GM03348 (cell line): Measurements from ENCODE around the gene CACTIN.
"Not testable (repeated sequence)": the region's sequence is repeated elsewhere in the genome, so short reads cannot be mapped to it uniquely, and the experiment has no call there.

Source experiments
- DNase-seq: peaks from one replicate; pipeline ENCODE4 v3.0.0; 2012; ENCODE audit warnings: low spot score

Gene CACTIN

GRCh38 chr19:3646336-3647092 is 19.9 kb upstream of the CACTIN start:
- no peak for DNase-seq

- DNase-seq = no peak
Observed at GRCh38 chr19:3645726-3646125, 19.1 kb upstream of the CACTIN start.

GRCh38 chr19:3645067-3645396 is 18.4 kb upstream of the CACTIN start:
- DNase-seq = no peak

- DNase-seq = peak; percentile 39
Observed at GRCh38 chr19:3644351-3645066, 17.9 kb upstream of the CACTIN start.

DNA sequence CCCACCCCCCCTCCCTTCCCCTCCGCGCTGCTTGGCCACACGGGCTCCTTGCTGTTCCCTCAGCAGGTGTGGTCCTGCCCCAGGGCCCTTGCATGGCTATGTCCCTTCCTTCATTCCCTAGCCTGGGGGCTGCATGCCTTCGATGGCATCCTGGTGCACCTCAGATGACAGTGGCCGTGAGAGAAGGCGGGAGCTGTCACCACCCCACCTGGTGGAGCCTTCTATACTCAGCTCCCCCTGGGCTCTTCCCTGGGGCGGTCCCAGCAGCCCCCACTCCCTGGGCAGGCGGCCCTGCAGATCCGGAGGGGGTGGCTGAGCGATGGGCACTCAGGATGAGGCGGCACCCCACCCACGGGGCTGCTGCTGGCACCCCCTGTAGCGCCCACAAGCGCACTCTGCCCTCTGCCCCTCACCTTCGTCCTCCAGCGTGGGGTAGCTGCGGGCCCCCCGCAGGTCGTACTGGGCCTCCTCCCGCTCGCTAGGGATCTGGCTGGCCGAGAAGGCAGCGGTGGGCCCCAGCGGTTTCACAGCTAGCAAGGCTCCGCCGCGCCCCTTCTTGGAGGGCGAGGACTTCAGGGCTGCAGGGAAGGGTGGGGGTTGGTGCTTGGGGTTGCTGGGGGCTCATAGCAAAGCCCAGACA is 17.2 kb upstream of the CACTIN start:
- no peak for DNase-seq

GRCh38 chr19:3642987-3643673 is 16.5 kb upstream of the CACTIN start:
- no peak for DNase-seq

- no peak for DNase-seq
Observed at GRCh38 chr19:3642296-3642695, 15.7 kb upstream of the CACTIN start.

DNA sequence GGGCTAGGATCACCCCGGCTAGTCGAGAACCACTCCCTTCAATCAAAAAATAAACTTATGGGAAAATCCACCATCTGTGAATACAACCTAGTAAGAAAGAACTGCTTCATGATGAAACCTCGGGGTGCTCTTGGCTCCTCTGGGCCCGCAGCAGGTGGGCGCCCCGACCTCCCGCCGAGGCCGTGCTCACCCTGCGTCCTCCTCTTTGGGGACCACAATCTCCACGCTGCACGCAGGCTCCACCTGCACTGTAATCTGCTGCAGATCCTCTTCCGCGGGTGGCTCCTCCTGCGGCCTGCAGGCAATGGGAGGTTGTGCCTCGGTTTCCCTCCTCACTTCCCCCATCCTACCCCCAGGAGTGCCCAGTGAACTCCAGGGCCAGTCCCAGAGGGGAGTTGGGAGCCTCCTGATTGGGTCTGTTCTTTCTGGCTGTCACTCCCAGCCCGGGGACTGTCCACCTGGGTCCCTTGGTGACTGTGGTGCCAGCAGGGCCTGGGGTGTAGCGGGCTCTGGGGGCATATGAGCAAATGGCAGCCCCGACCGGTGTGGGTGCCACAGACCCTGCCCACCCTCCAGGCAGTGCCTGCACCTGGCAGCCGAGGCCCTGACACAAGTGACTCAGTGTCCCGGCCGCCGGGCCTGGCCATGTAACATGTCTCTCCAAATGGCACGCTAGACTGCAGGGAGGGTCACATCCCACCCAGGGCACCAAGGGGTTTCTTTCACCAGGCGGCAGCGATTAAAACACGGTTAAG is 15.1 kb upstream of the CACTIN start:
- no peak for DNase-seq

GRCh38 chr19:3639479-3639878 is 12.9 kb upstream of the CACTIN start:
- DNase-seq = no peak

- DNase-seq = no peak
Observed at GRCh38 chr19:3638208-3639193, 11.9 kb upstream of the CACTIN start.

DNA sequence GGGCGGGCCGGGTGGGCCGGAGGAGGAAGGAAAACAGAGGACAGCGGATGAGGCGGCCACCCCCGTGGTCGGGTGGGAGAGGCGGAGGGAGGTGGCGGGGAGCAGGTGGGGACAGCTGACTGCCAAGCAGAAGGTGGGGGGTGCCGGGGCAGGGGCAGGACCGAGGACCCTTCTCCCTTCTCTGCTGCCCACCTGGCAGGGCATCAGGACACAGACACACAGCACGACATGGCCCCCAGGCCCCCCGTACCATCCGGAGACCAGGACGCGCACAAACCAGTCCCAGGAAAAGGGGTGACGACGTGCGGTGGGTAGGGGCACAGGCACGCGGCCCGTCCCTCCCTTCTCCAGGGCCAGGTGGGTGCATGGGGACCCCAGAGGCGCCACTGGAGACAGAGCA is 11.0 kb upstream of the CACTIN start:
- DNase-seq = no peak

- no peak for DNase-seq
Observed at GRCh38 chr19:3636962-3637361, 10.4 kb upstream of the CACTIN start.

GRCh38 chr19:3636506-3636905 is 9.9 kb upstream of the CACTIN start:
- no peak for DNase-seq

DNA sequence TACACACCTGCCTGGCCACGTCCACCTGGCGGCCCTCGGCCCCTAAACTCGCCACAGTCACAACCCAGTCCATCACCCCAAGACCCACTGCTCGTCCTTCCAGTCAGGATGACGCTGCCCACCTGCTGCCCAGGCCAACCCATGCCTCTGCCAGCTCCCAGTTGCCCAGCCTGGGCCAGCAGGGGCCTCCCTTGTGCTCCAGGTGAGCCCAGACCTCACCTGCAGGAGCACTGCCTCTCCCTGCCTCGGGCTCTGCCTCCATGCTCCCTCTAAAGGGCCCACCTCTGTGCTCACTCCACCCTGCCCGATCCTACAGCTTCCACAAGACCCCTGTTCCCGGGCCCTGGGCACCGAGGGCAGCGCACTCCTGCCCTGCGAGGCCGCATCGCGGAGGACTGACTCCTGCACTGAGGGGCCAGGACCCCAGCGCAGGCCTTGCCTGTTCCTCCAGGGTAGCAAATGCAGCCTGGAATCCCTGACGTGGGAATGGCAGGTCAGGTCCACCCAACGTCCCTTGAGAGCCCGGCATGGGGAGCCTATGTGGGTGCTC is 8.0 kb upstream of the CACTIN start:
- DNase-seq = no peak

GRCh38 chr19:3633559-3633988 is 7.0 kb upstream of the CACTIN start:
- no peak for DNase-seq

DNA sequence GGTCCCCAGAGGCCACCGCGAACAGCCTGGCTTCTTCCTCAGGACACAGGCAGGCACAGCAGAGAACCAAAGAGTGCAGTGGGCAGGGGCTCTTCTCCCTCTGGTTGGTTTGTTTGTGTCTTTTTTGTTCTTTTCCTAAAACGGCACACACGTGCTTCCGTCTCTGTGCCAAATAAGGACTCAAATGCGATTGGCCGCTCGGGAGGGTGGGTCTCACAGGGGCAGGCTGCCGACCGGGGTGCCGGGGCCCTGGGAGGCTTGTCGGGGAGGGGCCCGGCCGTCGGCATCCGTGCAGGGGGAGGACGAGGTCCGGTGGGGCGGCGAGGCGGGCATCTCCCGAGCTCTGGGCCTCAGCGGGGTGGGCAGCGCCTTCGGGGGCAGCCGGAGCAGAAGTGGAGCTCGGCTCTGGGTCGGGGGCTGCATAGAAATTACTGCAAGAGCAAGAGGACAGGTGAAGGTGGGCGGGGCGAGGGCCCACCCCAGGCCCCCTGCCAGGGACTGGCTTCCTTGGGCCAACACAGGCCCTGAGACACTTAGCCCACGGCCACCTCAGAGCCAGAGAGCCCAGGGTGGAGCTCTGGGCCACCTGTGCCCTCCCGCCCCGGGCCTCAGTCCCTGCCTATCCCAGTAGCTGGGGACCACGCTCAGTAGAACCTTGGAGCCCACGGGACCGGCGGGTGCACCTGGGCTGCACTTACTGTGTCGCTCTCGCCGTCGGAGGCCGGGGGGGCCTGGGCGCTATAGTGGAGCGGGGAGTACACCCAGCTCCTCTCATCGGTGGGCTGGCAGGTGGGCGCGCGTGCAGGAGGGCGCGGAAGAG is 6.4 kb upstream of the CACTIN start:
- no peak for DNase-seq

DNA sequence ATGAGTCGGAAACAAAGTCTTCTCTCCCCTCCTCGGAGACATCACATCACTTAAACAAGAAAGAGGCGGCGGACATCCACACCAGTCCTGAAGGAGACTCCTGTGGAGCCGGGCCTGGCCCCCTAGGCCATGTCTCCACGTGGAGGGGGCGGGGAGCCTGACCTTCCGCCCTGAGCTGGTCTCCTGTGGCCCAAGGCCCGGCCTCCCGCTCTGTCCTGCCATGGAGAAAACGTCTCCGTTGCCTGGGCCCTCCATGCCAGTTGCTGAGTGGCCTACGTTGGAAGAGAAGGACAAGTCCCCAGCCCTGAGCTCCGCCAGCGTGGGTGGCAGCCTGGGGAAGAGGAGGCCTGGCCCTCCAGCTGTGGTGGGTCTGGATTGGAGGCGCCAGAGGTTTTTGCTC is 5.5 kb upstream of the CACTIN start:
- DNase-seq = no peak

GRCh38 chr19:3631053-3631861 is 4.7 kb upstream of the CACTIN start:
- no peak for DNase-seq

DNA sequence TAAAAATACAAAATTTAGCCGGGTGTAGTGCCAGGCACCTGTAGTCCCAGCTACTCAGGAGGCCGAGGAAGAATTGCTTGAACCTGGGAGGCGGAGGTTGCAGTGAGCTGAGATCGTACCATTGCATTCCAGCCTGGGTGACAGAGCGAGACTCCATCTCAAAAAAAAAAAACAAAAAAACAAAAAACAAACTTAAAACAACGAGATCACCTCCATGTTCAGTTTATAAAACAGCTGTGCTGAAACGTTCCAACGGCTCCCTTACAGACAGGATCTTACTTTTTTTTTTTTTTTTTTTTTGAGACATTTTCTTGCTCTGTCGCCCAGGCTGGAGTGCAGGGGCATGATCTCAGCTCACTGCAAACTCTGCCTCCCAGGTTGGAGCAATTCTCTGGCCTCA is 2.2 kb upstream of the CACTIN start:
- not testable (repeated sequence) for DNase-seq
